ENCODE data around the gene SNX19. TPM values are rescaled to one million over a fixed set of nuclear protein-coding genes. Genes with fewer than 3 reads are reported as not detected.

Gene SNX19
- polyA plus RNA-seq, 1 donor, result 37.6 TPM

GRCh38 chr11:130848361-130849214, 67.7 kb downstream of the SNX19 start:
- DNase-seq, result no peak
- H3K4me1 ChIP-seq (ENCODE audit: control insufficient read depth, insufficient read depth, low read length), result no peaks in the 10 kb centered on the region
- no peaks in the 10 kb centered on the region for H3K36me3 ChIP-seq (ENCODE audit: control insufficient read depth, insufficient read depth, low read length)
- no peaks in the 10 kb centered on the region for H3K27me3 ChIP-seq (ENCODE audit: control insufficient read depth, insufficient read depth, low read length)
- H3K27ac ChIP-seq (ENCODE audit: low read length), result no peak overlapping the region
- 100% methylated on average over 2 of the region's 6 CpGs for WGBS (ENCODE audit: insufficient coverage, low lambda C conversion rate)
- no peaks in the 10 kb centered on the region for H3K9me3 ChIP-seq (ENCODE audit: control insufficient read depth, low read depth, low read length)
- no peak overlapping the region for H3K4me3 ChIP-seq (ENCODE audit: low read length)

DNA sequence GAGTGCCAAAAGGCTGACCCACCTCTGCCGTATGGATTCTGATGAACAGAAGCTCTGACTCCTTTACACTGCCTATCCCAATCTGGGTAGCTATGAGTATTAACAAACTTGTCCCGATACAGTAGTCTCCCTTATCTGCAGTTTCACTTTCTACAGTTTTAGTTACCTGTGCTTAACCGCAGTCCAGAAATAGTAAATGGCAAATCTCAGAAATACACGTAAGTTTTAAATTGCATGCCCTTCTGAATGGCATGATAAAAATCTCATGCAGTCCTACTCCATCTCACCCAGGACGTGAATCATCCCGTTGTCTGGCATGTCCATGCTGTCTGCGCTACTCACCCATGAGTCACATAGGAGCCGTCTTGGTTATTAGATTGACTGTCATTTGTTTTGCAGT, 68.8 kb downstream of the SNX19 start:
- no peaks in the 10 kb centered on the region for H3K36me3 ChIP-seq (ENCODE audit: control insufficient read depth, insufficient read depth, low read length)
- no peak for DNase-seq
- no CpG with 5 or more reads among the region's 8 CpGs for WGBS (ENCODE audit: insufficient coverage, low lambda C conversion rate)
- no peak overlapping the region for H3K27ac ChIP-seq (ENCODE audit: low read length)
- no peaks in the 10 kb centered on the region for H3K4me1 ChIP-seq (ENCODE audit: control insufficient read depth, insufficient read depth, low read length)
- no peaks in the 10 kb centered on the region for H3K27me3 ChIP-seq (ENCODE audit: control insufficient read depth, insufficient read depth, low read length)
- no peak overlapping the region for H3K4me3 ChIP-seq (ENCODE audit: low read length)
- H3K9me3 ChIP-seq (ENCODE audit: control insufficient read depth, low read depth, low read length), result no peaks in the 10 kb centered on the region

DNA sequence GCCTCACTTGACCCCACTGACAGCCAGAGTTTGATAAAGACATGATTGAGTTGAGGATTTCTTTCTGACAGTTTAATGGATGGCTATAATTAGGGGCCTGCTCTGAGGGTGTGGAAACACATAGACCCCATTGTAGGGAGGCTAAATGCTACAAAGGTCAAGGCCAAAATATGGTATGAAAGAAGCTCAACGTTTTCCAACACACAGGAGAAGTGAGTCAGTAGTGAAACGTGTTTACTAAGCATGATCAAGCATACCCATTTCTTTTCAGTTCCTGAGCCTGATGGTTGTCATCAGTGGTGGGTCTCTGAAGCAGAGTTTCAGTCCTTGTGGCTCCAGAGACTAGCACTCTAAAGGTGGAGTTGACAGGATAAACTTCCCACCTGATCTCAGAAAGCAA, 69.7 kb downstream of the SNX19 start:
- Histone ChIP-seq H3K27me3 (ENCODE audit: control insufficient read depth, insufficient read depth, low read length) (no peaks in the 10 kb centered on the region), H3K4me1 (ENCODE audit: control insufficient read depth, insufficient read depth, low read length) (no peaks in the 10 kb centered on the region), H3K9me3 (ENCODE audit: control insufficient read depth, low read depth, low read length) (no peaks in the 10 kb centered on the region), H3K27ac (ENCODE audit: low read length) (no peak overlapping the region), H3K4me3 (ENCODE audit: low read length) (no peak overlapping the region), H3K36me3 (ENCODE audit: control insufficient read depth, insufficient read depth, low read length) (no peaks in the 10 kb centered on the region)
- DNase-seq, result no peak
- no CpG with 5 or more reads among the region's 2 CpGs for WGBS (ENCODE audit: insufficient coverage, low lambda C conversion rate)

DNA sequence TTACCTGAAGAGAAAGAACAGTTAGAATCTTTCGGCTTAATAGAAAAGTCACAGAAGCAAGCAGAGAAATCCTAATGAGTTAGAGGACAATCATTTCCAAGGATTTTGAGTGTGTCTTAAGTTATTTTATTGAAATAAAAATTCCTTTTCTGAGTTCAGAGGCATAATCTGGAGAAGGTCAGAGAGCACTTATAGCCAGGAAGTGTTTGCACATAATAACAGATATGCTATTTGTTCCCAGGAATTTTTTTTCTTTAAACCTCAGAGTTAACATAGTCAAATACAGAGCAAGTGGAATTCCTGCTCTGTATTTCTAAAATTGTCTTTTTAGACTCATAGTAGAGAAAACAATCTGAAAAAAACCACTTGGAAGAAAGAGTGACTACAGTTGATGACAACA, 74.3 kb downstream of the SNX19 start:
- Histone ChIP-seq H3K36me3 (ENCODE audit: control insufficient read depth, insufficient read depth, low read length) (no peaks in the 10 kb centered on the region), H3K27ac (ENCODE audit: low read length) (no peak overlapping the region), H3K9me3 (ENCODE audit: control insufficient read depth, low read depth, low read length) (peaks cover 7% of the 10 kb centered on the region), H3K4me3 (ENCODE audit: low read length) (no peak overlapping the region), H3K4me1 (ENCODE audit: control insufficient read depth, insufficient read depth, low read length) (no peaks in the 10 kb centered on the region), H3K27me3 (ENCODE audit: control insufficient read depth, insufficient read depth, low read length) (no peaks in the 10 kb centered on the region)
- no peak for DNase-seq
- 83% methylated on average over 1 of the region's 1 CpG for WGBS (ENCODE audit: insufficient coverage, low lambda C conversion rate)

GRCh38 chr11:130840679-130841078, 75.6 kb downstream of the SNX19 start:
- no peak for DNase-seq
- Histone ChIP-seq H3K4me1 (ENCODE audit: control insufficient read depth, insufficient read depth, low read length) (no peaks in the 10 kb centered on the region), H3K27ac (ENCODE audit: low read length) (no peak overlapping the region), H3K27me3 (ENCODE audit: control insufficient read depth, insufficient read depth, low read length) (no peaks in the 10 kb centered on the region), H3K4me3 (ENCODE audit: low read length) (no peak overlapping the region), H3K36me3 (ENCODE audit: control insufficient read depth, insufficient read depth, low read length) (no peaks in the 10 kb centered on the region), H3K9me3 (ENCODE audit: control insufficient read depth, low read depth, low read length) (peaks cover 10% of the 10 kb centered on the region)
- no CpG with 5 or more reads among the region's 3 CpGs for WGBS (ENCODE audit: insufficient coverage, low lambda C conversion rate)

DNA sequence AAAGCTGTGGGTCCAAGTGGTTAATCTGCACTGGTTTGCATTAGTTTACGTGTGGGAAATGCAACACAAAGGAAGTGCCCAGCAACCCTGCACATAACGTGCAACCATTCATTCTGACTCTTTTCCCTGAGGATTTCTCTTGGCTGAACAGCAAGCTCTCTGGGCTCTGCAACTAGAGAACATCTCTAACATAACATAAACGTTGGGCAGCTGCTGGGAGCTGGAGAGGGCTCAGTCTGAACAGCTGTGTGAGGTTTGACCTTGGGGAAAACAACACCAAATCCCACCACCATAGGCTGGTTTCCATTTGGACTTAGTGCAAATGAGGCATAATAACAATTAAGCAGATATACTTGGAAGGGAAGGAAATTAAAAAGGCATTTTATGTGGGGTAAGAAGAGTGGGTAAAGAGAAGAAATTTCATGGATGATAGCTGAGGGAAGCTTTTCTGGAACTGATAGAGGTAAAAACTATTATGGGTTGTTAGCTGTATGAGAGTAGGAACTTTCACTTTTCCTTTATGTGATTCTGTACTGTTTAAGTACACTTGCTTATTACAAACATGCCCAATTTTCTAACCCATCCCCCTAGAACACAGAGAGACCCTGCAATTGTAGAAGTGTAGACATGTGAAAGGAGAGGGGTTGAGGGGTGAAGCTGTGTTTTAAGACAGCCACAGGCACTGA, 76.2 kb downstream of the SNX19 start:
- no peak for DNase-seq
- Histone ChIP-seq H3K4me1 (ENCODE audit: control insufficient read depth, insufficient read depth, low read length) (no peaks in the 10 kb centered on the region), H3K36me3 (ENCODE audit: control insufficient read depth, insufficient read depth, low read length) (no peaks in the 10 kb centered on the region), H3K4me3 (ENCODE audit: low read length) (no peak overlapping the region), H3K27me3 (ENCODE audit: control insufficient read depth, insufficient read depth, low read length) (no peaks in the 10 kb centered on the region), H3K9me3 (ENCODE audit: control insufficient read depth, low read depth, low read length) (peaks cover 10% of the 10 kb centered on the region), H3K27ac (ENCODE audit: low read length) (no peak overlapping the region)
- 17% methylated on average over 1 of the region's 3 CpGs for WGBS (ENCODE audit: insufficient coverage, low lambda C conversion rate)

- DNase-seq, result no peak
Observed at GRCh38 chr11:130837194-130837593, 79.1 kb downstream of the SNX19 start.

GRCh38 chr11:130834886-130835285, 81.4 kb downstream of the SNX19 start:
- Histone ChIP-seq H3K9me3 (ENCODE audit: control insufficient read depth, low read depth, low read length) (peaks cover 10% of the 10 kb centered on the region), H3K4me1 (ENCODE audit: control insufficient read depth, insufficient read depth, low read length) (no peaks in the 10 kb centered on the region), H3K4me3 (ENCODE audit: low read length) (no peak overlapping the region), H3K27me3 (ENCODE audit: control insufficient read depth, insufficient read depth, low read length) (peaks cover 2% of the 10 kb centered on the region), H3K36me3 (ENCODE audit: control insufficient read depth, insufficient read depth, low read length) (no peaks in the 10 kb centered on the region), H3K27ac (ENCODE audit: low read length) (no peak overlapping the region)
- DNase-seq, result no peak

More at GRCh38 chr11:130837194-130837593, 79.1 kb downstream of the SNX19 start:
- no peaks in the 10 kb centered on the region for H3K36me3 ChIP-seq (ENCODE audit: control insufficient read depth, insufficient read depth, low read length)
- H3K27me3 ChIP-seq (ENCODE audit: control insufficient read depth, insufficient read depth, low read length), result peaks cover 2% of the 10 kb centered on the region
- H3K4me1 ChIP-seq (ENCODE audit: control insufficient read depth, insufficient read depth, low read length), result no peaks in the 10 kb centered on the region
- H3K27ac ChIP-seq (ENCODE audit: low read length), result no peak overlapping the region
- peaks cover 10% of the 10 kb centered on the region for H3K9me3 ChIP-seq (ENCODE audit: control insufficient read depth, low read depth, low read length)
- no peak overlapping the region for H3K4me3 ChIP-seq (ENCODE audit: low read length)

DNA sequence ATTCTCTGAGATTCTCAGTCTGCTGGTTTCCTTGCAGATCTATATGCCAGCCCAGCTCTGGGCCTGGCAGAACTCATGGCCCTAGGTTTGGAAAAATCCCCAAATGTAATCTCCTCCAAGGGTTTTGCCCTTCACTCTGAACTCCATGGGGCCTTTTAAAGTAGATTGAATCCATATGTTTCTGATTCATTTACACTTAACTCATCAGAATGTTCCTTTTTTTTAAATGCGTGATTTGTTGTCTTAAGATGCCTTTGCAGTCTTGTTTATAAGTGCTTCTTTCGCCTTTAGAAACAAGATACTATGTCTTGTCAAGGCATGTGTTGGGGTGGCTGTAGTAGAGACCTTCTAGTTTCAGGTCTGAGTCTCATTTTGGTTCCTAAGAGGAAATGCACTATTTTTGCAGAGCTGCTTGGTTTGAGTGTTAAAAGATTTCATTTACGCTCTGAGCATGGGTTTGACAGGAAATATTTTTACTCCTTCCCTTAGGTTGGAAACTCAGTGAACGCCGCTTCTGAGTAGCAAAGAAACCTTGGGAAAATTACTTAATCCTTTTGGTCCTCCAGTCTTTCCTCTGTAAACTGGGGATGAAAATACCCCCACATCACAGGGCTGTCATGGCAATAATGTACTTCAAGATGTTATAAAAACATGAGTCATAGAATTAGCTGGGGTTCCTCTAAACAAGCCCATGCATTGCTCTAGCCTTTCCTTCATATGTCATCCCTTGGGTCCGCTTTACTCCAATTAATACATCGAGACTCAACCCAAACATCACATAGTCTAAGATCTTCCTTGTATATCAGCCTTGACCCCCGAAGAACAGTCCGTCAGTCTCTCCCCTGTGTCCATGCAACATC, 83.5 kb downstream of the SNX19 start:
- no peaks in the 10 kb centered on the region for H3K36me3 ChIP-seq (ENCODE audit: control insufficient read depth, insufficient read depth, low read length)
- no peak for DNase-seq
- no peaks in the 10 kb centered on the region for H3K4me1 ChIP-seq (ENCODE audit: control insufficient read depth, insufficient read depth, low read length)
- 87% methylated on average over 3 of the region's 9 CpGs for WGBS (ENCODE audit: insufficient coverage, low lambda C conversion rate)
- H3K4me3 ChIP-seq (ENCODE audit: low read length), result no peak overlapping the region
- no peak overlapping the region for H3K27ac ChIP-seq (ENCODE audit: low read length)
- H3K9me3 ChIP-seq (ENCODE audit: control insufficient read depth, low read depth, low read length), result peaks cover 10% of the 10 kb centered on the region
- H3K27me3 ChIP-seq (ENCODE audit: control insufficient read depth, insufficient read depth, low read length), result peaks cover 2% of the 10 kb centered on the region

DNA sequence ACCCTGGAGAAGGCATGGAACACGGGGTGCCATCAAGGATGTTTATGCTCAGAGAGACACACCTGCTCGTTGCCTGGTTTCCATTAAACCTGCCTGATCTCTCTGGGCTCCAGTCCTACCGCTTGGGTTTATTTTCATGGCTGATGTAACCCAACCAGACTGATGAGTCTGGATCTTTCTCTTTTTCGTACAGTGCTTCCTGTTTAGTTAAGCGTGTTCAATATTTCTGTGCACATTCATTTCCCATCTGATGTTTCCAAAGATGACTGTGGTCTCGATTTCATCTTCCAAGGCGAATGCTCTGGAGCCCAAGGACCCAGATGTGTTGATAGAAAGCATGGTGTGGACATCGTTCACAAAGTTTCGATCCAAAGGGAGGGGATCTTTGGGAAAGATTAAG, 84.3 kb downstream of the SNX19 start:
- no peak for DNase-seq
- whole genome bisulfite sequencing (ENCODE audit: insufficient coverage, low lambda C conversion rate), result 100% methylated on average over 1 of the region's 9 CpGs
- Histone ChIP-seq H3K4me3 (ENCODE audit: low read length) (no peak overlapping the region), H3K4me1 (ENCODE audit: control insufficient read depth, insufficient read depth, low read length) (peaks cover 7% of the 10 kb centered on the region), H3K27ac (ENCODE audit: low read length) (no peak overlapping the region), H3K27me3 (ENCODE audit: control insufficient read depth, insufficient read depth, low read length) (peaks cover 2% of the 10 kb centered on the region), H3K36me3 (ENCODE audit: control insufficient read depth, insufficient read depth, low read length) (no peaks in the 10 kb centered on the region), H3K9me3 (ENCODE audit: control insufficient read depth, low read depth, low read length) (peaks cover 3% of the 10 kb centered on the region)
